Stimulated activated CD4-positive, alpha-beta T cell treated with anti-CD3 and anti-CD28 coated beads, TNF-alpha, amount 100 ng/mL, for 48 hours (primary cell): ENCODE results near the gene PERP.
"Not testable (repeated sequence)": the region's sequence is repeated elsewhere in the genome, so short reads cannot be mapped to it uniquely, and the experiment has no call there.

Experiments
- DNase-seq, 3 donors: peaks; one replicate each; pipeline ENCODE4 v3.0.0-alpha.2; 2020; ENCODE audit warnings: low read depth in 3 of 3

Gene PERP

DNA sequence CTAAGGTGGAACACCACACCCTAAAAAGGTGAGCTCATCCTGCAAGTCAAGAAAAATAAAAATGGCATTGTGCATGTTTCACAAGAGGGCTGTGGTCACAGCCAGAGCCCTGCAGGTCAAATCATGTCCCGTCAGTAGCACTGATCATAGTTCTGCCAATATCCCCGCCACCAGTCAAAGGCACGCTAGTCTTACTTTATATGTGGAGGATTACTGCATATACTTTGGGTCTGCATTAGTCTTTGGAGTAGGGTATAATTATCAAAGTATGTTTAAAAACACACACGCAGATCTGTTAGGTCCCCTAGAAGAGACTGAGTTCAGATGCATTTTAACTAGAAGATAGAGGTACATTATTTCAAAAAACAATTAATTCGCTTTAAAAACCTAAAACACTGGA lies 1.8 kb downstream of the PERP start:
- DNase-seq = no peak

DNA sequence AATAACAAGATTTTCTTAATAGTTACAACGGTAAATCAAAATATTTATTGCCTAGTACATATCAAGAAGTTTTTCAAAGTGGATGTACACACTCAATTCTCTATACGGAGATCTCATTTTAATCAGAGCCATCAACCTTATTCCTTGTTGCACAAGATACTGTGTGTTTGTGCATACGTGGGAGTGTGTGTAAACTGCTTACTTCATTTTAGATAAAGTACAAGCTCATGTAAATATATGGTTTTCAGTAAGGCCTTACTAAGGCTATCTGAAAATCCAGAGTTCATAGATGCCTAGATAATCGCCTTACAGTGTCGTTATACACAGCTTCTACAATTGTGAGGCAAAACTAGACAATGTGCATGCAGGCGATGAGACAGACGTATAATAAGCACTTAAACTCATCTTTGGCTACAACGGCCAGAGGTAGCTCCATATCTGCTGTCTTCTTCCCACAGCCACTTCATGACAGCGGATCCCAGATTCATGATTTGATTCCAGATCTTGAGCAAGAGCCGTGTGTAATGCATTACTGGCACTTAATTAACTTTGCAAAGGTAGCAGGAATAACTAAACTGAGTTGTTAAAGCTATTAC lies 2.5 kb downstream of the PERP start:
- DNase-seq = no peak

DNA sequence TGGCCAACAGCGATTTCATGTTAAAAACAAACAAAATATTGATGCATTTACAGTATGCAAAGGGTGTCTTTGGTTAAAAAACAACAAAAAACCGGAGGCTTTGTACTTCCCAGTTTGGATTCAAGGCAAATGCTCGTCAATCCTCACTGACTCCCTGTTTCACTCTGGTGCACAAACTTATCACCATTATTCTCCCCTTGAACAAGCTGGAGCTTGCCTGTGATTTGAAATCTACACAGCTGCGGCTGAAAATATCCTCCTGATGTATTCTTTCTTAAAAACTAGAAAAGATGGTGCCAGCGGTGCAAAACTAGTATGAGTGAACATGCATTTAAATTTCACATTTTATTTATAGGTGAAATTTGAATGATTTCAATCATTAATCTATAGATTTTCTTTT lies 3.3 kb downstream of the PERP start:
- no peak for DNase-seq

DNA sequence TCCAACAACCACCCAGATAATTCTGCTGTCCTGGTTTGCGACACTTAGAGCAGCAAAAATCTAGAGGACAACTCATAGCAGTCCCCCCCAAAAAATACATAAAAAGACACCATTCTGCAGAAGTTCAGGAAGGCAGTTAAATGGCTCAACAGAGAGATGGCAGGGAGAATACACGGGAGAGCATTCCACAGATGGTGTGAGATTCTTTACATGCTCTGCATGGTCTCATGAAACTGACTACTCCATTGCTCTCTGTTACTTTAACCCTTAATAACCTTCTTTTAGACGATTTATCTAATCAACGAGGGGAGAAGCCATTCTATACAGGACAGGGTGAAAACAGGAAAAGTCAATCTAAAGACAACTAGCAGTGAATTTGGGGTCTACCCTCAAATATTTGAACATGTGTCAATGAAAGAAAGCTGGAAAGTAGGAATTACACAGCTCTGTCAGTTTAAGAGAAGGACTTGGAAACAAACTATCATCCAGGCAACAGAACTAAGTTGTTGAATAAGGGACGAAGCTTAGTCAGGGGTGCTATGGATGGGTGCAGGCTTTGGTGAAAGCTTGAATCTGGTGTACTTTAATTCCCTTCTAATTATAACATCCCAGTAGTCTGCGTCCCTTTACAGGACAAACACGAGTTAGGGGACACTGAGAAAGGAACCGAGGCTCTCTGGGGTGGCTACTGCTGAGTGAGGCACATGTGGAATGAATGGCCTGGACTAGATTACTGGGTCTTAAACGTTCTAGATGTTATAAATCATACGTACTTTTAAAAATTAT lies 5.1 kb downstream of the PERP start:
- DNase-seq = no peak

DNA sequence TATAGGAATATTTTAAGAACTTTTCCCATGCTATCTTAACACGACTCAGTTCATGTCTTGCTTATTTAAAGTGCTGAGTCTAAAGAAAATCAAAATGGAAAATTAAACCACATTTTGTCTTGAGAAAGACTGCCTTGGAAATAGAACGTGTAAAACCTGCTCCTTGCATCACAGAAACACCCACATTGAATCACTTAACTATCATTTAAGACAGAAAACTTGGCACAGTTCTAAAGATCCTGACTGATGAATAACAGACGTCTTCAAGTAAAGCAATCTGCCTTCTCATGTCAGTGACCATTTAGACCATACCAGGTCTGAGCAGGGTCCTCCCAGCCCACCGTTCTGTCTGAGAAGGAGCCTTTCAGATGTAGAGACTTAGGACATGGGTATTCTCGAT lies 7.4 kb downstream of the PERP start:
- no peak for DNase-seq

DNA sequence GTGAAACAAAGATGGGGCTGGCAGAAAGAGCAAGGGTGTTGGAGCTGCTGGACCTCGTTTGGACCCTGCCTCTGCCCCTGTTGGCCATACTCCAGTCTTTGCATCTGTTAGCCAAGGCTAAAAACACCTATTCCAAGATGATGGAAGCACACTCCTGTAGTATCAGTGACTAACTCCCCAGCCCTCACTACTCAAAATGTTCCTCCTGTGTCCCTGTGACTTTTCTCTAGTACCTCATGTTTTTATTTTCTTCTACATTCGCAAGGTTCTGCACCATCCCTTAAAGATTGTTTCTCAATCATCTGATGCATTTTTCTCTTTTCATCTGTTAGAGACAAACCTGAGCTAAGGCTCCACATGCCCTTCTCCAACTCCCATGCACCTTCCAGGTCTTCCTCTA lies 8.9 kb downstream of the PERP start:
- DNase-seq = no peak

DNA sequence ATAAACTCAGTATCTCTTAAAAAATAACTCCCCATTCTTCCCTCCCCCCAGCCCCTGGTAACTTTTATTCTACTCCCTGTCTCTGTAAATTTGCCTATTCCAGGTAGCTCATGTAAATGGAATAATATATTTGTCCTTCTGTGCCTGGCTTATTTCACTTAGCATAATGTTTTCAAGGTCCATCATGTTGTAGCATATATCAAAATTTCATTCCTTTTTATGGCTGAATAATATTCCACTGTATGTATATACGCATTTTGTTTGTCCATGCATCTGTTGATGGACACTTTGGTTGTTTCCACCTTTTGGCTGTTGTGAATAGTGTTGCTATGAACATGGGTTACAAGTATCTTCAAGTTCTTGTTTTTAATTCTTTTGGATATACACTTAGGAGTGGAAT lies 13.0 kb downstream of the PERP start:
- no peak for DNase-seq

DNA sequence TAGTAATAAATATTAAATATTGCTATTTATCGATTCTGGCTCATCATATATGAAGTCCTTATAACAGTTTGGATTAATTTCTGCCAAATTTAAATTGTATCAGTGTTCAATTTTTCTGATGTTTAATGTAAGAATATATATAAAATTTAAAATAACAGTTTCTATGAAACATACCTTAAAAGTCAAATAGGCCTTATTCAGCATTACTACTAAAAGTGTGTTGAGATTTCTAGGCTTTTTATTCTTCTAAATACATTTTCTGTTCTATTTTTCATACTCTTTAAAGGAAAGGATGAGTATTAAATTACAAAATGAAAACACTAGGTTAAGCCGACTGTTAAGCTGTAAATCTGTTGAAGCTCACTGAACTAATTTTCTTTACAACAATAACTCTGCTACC lies 13.6 kb downstream of the PERP start:
- no peak for DNase-seq

DNA sequence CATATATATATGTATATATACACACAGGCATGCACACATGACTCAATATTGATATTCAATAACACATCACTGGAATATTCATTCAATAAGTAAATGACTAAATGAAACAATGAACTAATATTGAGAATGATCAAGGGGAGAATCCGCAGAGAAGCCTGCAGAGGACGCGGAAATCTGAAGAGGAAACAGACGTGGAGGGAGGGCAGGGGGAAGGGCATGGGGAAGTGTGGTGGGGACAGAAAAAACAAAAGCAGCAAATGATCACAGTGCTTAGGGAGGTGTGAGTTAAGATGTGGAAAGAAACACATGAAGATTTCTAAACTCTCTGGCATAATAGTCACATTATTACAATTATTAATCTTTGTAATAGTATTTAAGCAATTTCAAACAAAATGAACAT lies 14.5 kb downstream of the PERP start:
- DNase-seq = no peak

DNA sequence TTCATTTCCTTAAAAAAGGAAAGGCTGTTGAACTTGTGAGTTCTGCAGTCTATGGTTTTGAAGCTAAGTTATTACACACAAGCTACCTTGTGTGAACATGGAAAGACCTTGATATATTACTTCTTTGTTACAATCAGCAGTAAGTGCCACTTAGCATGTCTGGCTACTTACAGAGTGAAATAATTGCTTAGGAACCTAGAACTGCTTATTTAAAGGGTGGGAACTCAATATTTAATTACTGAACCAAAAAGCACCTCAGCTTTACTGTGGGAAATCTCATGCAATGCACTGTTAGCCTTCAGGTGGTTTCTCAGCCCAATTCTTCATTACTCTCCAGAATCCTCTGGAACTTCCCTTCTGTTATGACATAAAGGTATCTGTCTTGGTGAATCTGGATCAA lies 17.9 kb downstream of the PERP start:
- DNase-seq = no peak

DNA sequence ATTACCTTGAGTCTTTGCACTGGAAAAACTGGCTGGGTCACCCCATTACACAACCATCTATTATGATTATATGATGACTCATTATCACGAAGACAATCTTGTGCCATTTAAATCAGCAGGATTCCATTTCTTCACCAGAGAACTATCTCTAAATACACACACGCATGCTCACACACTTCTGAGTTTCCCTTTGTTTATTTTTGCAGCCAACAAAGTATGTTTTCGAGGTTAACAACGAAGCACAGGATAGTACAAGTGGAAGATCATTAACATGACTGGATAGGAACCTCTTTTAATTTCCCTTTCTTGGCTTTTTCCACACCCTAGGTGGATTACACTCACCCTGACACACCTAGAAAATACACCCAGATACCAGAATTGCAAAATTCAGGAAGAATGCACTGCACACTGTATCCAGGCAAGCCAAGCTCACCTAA lies 18.9 kb downstream of the PERP start:
- no peak for DNase-seq

DNA sequence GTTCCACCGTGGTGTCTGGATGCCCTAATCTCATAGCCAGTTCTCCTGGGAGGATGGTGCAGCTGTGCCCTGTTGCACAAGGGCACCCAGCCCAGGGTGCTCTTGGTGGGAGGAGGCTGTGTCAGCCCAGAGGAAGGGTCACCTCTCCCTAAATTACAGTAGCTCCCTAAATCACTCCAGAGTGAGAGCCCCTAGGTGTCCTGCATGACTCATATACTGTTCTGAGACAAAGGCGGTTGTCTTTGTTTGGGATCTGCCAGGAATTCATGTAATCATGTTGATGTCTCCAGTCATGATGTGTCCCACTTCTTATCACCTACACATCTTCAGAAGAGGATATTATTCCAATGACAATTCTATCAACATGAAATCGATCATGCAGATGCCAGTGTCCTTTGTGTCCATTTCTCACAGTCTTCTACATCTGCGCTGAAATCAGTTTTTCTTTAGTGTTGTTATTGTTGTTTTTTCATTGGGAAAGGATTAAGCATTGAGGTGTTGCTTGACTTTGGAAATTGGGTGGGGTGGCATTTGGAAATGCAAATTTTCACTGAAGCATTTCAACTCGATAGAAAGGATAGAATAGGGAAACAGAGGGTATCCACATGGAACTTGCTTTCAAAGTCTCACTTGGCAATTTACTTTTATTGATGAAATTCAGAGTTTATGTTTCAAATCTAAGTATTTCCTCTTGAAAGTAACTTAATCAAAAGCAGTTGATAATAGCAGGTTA lies 19.5 kb downstream of the PERP start:
- no peak for DNase-seq

DNA sequence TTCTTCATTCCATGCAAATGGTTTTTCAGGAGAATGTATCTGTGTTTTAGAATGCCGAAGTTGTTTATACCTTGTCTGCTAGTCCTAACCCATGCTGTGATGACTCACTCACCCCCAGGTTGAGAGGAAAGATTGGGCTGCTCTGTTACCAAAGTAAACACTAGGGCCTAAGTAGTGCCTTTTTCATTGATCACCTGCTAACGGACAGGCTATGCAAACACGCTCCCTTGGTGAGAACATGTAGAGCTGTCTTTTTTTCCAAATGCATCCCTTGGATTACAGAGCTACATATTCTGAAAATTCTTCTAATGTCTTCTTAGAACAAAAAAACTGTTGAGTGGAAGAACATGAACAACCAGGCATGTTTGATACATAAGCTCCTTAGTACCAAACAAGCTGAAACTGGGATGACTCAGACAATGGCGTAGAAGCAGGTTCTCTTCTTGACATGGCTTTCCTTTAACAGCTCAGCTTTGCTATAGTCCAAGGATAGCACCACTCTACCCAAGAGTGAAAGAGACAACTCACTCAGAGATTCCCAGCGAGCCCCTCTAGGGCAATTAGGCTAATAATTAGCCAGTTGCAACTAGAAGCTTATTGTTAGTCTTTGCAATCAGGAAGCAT lies 20.5 kb downstream of the PERP start:
- DNase-seq = no peak

DNA sequence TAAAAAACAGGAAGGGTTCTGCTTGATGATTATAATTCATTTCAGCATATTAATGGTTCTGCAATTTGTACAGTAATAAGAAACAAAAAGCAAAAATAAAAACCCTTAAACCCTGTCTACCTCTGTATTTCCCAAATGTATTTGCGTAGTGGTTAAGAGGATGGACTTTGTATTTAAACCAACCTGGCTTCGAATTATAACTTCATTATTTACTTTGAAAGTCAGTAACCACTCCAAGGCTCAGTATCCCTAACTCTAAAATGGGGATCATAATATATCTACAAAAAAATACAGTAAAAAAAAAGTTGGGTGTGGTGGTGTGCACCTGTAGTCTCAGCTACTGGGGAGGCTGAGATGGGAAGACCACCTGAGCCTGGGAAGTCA lies 21.4 kb downstream of the PERP start:
- no peak for DNase-seq

DNA sequence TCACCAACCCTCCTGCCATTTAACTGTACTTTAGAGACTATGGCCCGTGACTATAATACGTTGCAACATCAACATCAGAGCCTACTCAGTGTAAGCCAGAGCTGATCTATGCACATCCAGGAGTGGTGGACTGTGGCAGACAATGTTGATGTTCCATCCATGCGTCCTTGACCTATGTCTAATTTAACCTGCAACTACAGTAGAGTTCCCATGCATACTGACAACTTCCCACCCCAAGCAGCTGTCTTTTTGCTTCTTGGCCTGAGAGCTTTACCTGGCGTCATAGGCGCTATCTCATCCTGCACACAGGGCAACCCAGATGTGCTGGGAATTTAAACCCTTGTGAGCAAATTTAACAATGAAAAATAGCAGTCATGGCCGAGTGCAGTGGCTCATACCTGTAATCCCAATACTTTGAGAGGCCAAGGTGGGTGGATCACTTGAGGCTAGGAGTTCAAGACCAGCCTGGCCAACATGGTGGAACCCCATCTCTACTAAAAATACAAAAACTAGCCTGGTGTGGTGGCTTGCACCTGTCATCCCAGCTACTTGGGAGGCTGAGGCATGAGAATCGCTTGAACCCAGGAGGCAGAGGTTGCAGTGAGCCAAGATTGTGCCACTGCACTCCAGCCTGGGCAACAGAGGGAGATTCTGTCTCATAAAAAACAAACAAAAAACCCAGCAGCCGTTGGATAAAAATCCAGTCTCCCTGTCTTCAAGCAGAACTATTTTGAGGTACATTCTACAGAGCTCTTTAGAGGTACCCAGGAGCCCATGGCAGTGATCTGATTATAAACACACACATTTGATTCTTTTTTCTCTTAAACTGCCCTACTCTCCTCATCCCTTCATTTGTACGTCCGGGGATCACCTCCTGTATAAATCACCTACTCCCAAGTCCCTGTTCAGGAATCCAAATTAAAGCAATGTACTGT lies 22.0 kb downstream of the PERP start:
- DNase-seq = no peak

DNA sequence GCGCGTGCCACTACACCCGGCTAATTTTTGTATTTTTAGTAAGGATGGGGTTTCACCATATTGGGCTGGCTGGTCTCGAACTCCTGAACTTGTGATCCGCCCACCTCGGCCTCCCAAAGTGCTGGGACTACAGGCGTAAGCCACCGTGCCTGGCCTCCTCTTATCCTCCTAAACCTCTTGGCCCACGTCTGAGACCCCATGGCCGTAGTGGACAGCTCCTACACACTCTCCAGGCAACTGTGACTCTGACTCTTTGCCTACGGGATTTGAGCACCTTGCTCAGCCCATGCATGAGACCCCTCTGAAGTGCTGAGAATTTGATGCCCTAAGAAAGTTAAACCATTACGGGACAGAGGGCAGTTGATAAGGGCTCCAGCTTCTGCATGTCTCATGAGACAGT lies 25.0 kb downstream of the PERP start:
- no peak for DNase-seq

DNA sequence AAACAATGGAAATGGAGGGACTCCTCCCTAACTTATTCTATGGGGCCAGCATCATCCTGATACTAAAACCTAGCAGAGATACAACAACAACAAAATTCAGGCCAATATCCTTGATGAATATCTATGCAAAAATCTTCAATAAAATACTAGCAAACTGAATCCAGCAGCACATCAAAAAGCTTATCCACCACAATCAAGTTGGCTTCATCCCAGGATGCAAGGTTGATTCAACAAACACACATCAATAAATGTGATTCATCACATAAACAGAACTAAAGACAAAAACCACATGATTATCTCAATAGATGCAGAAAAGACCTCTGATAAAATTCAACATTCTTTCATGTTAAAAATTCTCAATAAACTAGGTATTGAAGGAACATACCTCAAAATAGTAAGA lies 27.7 kb downstream of the PERP start:
- DNase-seq = not testable (repeated sequence)

DNA sequence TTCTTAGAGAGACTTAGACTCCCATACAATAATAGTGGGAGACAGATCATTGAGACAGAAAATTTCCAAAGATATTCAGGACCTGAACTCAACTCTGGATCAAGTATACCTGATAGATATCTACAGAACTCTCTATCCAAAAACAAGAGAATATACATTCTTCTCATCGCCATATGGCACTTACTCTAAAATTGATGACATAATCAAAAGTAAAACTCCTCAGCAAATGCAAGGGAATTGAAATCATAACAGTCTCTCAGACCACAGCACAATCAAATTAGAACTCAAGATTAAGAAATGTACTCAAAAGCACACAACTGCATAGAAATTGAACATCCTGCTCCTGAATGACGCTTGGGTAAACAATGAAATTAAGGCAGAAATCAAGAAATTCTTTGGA lies 28.7 kb downstream of the PERP start:
- no peak for DNase-seq

DNA sequence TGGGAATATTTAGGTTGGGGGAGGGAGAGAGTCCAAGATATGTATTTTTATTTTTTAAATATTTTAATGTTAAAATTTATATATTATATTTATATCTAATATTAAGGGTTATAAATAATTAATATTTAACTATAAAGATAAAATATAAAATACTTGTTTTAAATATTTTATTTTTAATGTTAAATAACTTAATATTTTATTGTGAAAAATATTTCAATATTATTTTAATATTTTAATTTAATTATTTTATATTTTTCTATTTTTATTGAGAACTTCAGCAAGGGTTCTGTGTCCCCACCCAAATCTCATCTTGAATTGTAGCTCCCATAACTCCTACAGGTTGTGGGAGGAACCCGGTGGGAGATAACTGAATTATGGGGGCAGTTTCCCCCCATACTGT lies 34.0 kb downstream of the PERP start:
- no peak for DNase-seq

DNA sequence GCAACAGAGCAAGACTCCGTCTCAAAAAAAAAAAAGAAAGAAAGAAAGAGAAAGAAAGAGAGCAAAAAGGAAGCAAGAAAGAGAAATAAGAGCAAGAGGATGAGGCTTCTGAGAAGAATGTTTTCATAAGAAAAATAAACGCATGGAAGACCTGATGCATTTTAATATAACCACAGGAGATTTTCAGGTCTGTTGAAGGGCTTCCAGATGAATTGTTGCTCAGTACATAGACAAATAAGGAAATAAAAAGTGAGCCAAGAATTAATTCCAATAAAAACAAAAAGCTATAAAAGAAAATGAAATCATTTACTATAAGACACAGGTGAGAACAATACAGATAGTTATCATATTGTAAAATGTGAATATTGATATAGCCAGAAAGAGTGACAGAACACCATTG lies 43.5 kb downstream of the PERP start:
- no peak for DNase-seq

DNA sequence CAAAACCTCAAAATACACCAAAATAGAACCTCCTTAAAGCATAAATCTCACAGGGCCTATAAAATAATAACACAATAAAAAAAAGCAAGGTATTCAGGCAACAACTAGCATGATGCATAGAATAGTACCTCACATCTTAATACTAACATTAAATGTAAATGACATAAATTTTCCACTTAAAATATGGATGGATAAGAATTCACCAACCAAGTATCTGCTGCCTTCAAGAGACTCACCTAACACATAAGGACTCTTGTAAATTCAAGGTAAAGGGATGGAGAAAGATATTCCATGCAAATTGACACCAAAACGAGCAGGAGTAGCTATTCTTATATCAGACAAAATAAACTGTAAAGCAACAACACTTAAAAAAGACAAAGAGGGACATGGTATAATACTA lies 52.2 kb downstream of the PERP start:
- DNase-seq = no peak

DNA sequence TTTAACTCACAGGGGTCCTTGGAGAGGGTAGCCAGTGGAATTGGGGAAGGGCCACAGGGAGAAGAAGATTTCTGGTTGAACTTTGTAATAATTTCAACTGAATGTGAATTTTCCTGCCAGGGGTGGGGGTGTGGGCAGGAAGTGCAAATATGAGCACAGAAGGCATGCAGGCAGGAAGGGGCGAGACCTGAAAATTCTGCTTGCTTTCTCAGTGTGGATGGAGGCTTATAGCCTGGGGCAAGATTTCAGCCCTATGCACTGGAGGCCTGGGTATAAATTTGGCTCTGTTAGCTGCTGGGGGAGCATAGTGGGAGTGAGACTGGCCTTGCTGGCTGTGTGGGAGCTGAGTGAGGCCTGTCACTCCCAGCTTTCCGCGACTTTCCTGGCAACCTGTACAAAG lies 54.4 kb downstream of the PERP start:
- DNase-seq = no peak
